ENCODE measurements around the gene GRID1.

- TF ChIP-seq CTCF (IDR thresholded peaks at IDR 0.05 in 8 of 11, conservative IDR thresholded peaks at IDR 0.05 in 3 of 11) (no peak), POLR2A (IDR thresholded peaks at IDR 0.05) (no peak)
Observed at GRCh38 chr10:86121200-86121599, 245.4 kb downstream of the GRID1 start.
